ENCODE data around the gene HDHD3.

- TF ChIP-seq CTCF (conservative IDR thresholded peaks at IDR 0.05; ENCODE audit: low read length) (no peak), EZH2phosphoT487 (IDR thresholded peaks at IDR 0.05; ENCODE audit: borderline replicate concordance, low read depth, low read length) (no peak)
Measured at GRCh38 chr9:113359385-113359784, 17.4 kb downstream of the HDHD3 start.

All from OCI-LY7 (cell line).